ENCODE measurements around the gene KIF21A.
A peak's percentile ranks its signal among the peaks of the same experiment; 100 is the strongest.
"Not testable (repeated sequence)": the region's sequence is repeated elsewhere in the genome, so short reads cannot be mapped to it uniquely, and the experiment has no call there.

Gene KIF21A, protein sequence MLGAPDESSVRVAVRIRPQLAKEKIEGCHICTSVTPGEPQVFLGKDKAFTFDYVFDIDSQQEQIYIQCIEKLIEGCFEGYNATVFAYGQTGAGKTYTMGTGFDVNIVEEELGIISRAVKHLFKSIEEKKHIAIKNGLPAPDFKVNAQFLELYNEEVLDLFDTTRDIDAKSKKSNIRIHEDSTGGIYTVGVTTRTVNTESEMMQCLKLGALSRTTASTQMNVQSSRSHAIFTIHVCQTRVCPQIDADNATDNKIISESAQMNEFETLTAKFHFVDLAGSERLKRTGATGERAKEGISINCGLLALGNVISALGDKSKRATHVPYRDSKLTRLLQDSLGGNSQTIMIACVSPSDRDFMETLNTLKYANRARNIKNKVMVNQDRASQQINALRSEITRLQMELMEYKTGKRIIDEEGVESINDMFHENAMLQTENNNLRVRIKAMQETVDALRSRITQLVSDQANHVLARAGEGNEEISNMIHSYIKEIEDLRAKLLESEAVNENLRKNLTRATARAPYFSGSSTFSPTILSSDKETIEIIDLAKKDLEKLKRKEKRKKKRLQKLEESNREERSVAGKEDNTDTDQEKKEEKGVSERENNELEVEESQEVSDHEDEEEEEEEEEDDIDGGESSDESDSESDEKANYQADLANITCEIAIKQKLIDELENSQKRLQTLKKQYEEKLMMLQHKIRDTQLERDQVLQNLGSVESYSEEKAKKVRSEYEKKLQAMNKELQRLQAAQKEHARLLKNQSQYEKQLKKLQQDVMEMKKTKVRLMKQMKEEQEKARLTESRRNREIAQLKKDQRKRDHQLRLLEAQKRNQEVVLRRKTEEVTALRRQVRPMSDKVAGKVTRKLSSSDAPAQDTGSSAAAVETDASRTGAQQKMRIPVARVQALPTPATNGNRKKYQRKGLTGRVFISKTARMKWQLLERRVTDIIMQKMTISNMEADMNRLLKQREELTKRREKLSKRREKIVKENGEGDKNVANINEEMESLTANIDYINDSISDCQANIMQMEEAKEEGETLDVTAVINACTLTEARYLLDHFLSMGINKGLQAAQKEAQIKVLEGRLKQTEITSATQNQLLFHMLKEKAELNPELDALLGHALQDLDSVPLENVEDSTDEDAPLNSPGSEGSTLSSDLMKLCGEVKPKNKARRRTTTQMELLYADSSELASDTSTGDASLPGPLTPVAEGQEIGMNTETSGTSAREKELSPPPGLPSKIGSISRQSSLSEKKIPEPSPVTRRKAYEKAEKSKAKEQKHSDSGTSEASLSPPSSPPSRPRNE (N-terminal part only)

DNA sequence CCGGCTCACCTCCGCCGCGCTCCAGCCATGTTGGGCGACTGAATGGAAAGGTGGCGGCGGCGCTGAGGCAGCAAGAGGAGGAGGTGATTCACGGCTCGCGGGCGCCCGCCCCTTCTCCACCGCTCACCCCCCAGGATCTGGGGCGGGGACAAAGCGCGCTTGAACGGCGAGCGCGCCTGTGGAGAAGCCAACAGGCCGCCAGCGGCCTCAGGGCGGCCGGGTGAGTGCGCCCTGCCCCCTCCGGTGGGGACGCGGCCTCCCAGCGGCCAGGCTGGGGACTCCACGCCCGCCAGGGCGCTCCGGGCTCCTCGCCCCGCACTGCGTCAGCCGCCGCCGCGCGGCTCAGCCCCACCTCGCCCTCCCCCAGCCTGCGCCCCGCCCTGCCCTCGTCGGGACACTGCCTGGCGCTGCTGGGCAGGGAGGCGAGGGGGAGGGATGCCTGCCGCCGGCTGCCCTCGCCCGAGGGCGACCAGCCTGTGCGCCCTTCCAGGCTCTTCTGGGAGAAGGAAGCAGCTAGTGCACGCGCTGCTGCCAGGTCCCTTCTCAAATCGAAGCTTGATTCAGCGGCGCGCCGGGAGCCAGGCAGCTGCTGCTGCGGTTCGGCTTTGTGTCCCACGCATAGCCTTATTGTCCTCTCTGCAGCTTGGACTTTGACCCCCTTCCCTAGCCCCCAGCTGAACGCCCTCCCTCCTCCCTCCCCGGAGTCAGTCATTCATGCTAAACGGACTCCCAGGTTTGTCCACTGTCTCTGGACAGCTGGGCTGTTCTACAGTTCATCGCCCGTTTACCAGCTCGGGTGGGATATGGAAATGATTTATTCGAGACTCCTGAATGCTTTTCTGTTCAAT lies at the start of gene KIF21A:
KIF21A (minus strand) TSS at position 40 of the 848 bp plus-strand sequence. CDS start 150 bp downstream, outside the sequence.
- DNase-seq (ENCODE audit: low spot score), result peak; percentile 90

DNA sequence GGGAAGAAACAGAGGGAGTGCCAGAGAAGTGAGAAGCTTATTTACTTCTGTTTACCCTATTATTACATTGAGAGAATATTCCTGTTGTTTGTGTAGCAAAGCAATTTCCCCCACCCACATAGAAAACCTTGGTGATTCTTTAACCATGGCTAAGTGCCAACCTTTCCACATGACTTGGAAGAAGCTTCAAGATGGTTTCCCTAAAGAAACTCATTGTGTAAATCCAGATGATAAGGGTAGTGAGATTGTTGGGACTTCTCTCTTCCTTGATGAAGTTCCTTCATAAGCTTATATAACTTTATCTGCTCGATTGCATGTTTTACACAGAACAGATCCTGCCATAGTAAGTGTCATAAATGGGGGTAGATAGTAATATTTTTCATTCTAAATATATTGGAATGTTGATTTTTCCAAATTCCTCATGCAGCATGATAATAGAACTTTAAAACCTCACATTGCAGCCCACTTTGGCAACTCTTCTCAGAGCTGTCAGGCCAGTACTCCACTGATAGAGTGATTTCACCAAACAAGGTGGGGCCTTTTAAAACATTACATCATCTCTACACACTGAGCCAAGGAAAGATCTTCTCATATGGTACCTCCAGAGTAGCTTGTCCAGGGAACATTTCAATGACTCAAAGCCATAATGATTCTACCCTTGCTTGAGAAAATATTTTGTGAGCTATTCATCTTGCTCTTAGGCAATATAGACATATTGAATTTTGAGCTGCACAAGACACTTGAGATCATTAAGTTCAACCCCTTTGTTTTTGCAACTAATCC lies 47.8 kb upstream of the KIF21A start:
- no peak for DNase-seq (ENCODE audit: low spot score)

DNA sequence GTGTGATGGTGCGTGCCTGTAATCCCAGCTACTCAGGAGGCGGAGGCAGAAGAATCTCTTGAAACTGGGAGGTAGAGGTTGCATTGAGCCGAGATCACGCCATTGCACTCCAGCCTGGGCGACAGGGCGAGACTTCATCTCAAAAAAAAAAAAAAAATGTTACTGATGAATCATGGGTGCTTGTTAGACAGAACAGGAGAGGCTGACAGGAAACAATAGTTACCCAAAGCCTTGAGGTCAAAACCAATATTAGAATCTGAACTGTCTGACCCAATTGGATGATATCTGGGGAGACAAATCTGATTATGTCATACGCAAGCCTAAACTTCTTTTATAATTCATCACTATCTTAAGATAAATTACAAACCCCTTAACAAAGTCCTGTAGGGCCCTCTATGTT lies 40.7 kb upstream of the KIF21A start:
- DNase-seq (ENCODE audit: low spot score), result no peak

DNA sequence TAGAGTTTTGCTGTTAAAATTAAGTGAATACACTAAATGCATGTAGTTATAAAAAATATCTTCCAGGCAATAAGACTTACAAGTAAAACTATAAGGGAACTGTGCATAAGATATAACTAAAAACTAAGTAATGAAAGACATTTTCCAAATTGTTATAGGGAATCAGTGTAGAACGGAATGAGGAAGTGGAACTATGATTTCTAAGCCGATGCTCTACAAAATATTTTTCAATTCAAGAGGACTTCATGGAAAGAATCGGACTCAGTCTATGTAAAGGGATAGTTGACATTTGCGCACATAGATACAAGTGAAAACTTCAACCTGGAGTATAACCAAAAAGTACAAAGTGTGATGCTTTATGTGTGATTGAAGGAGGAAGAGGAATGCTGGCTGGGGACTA lies 40.1 kb upstream of the KIF21A start:
- no peak for DNase-seq (ENCODE audit: low spot score)

DNA sequence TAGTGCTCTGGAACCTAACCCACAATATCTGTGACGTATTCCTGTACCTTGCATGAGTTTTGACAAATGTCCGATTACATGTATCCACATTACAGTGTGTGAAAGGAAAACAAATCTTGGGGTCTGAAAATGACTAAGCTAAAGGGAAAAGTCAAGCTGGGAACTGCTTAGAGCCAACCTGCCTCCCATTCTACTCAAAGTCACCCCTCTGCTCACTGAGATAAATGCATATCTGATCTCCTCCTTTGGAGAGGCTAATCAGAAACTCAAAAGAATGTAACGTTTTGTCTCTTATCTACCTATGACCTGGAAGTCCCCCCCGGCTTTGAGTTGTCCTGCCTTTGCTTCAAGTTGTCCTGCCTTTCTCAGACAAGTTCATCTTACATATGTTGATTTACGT lies 34.0 kb upstream of the KIF21A start:
- DNase-seq (ENCODE audit: low spot score), result no peak

DNA sequence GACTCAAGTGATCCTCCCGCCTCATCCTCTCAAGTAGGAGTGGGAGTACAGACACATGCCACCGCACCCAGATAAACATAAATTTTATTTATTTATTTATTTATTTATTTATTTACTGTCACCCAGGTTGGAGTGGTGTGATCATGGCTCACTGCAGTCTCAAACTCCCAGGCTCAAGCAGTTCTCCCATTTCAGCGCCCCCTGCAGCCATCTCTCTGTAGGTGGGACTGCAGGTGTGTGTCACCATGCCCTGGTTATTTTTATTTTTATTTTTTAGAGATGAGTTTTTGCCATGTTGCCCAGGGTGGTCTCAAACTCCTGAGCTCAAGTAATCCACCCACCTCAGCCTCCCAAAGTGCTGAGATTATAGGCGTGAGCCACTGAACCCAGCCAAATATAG lies 33.2 kb upstream of the KIF21A start:
- DNase-seq (ENCODE audit: low spot score), result no peak

DNA sequence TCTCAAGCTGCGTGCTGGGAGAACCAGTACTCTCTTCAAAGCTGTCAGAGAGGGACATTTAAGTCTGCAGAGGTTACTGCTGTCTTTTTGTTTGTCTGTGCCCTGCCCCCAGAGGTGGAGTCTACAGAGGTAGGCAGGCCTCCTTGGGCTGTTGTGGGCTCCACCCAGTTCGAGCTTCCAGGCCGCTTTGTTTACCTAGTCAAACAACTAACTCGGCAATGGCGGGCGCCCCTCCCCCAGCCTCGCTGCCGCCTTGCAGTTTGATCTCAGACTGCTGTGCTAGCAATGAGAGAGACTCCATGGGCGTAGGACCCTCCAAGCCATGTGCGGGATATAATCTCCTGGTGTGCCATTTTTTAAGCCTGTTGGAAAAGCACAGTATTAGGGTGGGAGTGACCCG lies 32.2 kb upstream of the KIF21A start:
- not testable (repeated sequence) for DNase-seq (ENCODE audit: low spot score)

DNA sequence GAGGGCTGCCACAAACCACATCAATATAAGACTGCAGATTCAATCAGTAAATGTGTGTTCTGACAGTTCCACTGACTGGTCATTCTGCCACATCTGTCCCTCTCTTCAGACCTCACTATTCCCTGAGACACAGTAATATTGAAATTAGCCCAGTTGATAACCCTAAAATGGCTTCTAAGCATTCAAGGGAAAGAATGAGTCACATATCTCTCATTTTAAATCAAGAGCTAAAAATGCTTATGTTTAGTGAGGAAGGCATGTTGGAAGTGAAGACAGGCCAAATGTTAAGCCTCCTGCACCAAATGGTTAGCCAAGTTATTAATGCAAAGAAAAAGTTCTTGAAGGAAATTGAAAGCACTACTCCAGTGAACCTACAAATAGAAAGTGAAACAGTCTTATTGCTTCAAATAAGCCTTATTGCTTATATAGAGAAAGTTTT lies 24.5 kb upstream of the KIF21A start:
- no peak for DNase-seq (ENCODE audit: low spot score)

DNA sequence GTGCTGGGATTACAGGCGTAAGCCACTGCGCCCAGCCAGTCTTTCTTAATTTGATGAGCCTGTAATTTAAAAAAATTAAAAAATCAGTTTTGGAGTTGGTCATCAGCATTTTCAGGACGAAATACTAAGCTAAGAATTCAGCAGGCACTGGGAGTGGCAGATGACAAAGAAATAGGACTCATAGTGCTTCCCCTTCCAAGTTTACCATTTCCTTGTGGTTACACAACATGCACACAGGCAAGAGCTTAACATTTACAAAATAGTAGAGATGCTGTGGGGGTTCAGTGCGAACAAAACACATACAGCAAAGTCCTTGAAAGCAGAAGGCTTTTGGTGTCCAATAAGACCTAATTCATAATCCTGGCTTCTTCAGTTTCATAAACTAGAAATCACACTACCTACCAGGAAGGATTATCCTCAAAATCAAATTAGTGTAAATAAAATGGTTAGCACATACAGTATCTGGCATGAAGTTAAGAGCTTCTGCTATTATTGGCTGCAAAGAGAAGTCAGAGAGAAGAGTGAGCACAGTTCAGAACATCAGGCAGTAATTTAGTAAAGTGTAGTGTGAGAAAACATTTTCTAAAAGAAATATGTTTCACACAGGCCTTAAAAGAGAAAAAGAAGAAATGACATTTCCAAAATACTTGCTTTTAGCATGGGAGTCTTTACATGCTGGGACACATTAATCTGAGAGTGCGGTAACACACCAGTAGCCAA lies 22.2 kb upstream of the KIF21A start:
- DNase-seq (ENCODE audit: low spot score), result no peak

DNA sequence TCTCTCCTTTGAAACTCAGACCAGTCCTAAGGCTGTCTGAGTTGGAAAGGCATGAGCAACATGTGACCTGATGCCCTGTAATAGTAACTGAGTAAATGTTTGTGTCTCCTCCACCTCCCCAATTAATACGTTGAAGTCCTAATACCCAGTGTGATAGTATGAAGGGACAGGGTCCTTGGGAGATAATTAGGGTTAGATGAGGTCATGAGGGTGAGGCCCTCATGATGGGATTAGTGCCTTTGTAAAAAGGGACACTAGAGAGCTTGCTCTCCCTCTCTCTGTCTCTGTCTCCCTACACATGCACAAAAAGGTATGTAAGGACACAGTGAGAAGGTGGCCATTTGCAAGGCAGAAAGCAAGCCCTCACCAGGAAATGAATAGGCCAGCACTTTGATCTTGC lies 18.1 kb upstream of the KIF21A start:
- DNase-seq (ENCODE audit: low spot score), result no peak

DNA sequence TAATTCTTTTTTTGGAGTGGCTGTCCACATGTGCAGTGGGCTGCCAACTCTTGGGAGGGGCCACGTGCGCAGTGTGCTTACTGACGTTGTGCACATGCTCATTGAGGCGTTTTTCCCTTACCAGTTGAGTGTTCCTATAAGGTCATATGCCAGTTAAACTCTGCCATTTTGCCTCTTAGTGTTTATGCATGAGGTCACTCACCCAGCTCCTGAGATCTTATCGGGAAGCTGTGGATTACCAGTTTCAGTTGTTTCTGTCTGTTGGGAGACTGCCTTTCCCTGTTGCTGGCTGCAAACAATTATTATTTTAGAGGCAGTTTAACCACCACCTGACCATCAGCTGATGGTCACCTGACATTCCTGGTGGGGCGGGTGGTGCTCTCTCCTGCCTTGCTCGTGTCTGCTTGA lies 16.1 kb upstream of the KIF21A start:
- no peak for DNase-seq (ENCODE audit: low spot score)

DNA sequence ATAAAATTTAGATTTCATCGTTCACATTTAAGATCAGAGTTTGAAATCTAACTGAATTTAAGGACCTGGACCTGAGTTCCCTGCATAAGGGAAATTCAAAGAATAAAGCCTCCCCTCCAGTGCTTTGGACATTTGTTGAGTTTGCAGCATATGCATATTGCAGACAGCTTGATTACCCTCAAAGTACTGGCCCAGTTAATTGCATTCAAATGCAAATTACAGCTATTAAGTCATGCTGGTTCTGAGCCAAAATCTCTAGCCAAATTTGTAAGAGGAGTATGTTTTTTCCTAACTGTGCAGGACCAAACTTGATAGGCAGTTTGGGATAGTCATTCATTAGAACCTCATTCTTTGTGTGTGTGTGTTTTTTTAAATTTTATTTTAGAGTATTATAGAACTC lies 9.1 kb upstream of the KIF21A start:
- peak; percentile 59 for DNase-seq (ENCODE audit: low spot score)

DNA sequence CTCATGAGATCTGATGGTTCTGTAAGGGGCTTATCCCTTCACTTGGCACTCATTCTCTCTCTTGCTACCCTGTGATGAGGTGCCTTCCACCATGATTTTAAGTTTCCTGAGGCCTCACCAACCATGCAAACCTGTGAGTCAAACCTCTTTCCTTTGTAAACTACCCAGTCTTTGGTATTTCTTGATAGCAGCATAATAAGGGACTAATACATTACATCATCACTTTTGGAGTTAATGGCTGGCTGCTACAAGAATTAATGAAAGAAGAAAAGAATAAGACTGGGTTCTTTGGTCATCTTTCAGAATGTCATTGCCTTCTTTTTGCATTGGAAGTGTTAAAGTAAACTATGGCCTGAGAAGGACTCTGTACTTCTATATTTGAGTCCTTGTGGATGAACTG lies 5.1 kb upstream of the KIF21A start:
- no peak for DNase-seq (ENCODE audit: low spot score)

DNA sequence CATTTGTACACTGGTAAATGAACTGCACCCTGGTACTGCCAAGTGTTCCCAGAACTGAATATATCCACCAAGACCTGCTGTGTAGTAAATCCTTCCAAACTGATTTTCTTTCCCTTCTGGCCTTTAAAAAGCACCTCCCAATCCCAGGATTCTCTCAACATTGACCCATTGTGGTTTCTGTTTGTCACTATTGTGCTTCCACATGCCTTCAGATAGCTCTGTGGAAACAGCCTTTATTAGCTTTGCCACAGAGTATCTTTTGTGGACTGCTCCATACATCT lies 949 bp upstream of the KIF21A start:
- peak; percentile 86 for DNase-seq (ENCODE audit: low spot score)

DNA sequence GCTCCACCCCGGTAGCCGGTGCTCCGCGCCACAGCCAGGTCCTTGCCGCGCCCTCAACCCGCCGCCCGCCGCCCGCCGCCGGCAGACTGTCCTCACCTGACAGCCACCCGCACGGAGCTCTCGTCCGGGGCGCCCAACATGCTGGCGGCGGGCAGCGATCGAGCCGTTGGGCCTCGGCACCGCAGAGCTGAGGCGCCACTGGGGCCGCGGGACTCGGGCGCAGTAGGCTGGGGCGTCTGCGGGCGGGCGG lies 164 bp downstream of the KIF21A start:
- no peak for DNase-seq (ENCODE audit: low spot score)

DNA sequence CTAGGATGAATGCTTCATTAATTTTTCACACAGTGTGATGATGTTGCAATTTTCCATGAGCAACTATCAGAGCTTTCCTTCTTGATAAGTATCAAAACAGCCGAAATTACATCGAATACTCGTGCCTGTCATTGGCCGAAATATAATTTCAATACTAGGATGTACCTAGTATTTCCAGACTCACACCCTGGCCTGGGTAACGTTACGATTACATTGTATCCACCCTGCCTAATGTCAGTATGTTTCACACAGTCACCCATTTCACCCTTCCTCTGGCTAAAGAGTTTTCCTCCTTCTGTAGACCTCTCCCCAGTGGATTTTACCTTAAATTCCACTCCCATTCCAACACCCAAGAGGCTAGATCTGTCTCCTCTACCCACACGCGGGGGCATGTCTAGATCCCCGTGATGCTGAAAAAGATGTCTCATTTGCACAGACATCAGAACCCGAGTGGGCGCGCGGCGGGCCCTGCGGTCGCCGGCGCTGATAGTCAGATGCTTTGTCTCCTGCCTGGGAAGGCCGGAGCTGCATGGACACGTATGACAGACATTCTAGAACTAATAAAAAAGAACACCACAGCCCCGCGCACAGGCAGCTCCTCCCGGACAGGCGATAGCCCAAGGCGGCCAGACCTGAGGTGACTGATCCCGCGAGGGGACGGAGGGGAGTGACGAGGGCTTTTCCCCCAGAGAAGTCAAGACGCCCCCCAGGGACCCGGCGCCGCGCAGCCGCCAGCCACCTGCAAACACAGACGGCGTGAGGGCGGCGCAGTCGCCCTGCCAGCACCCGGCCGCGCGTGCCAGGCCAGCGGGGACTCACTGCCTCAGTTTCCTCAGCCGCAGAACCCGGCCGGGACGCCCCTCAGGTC lies 723 bp downstream of the KIF21A start:
- peak; percentile 69 for DNase-seq (ENCODE audit: low spot score)

DNA sequence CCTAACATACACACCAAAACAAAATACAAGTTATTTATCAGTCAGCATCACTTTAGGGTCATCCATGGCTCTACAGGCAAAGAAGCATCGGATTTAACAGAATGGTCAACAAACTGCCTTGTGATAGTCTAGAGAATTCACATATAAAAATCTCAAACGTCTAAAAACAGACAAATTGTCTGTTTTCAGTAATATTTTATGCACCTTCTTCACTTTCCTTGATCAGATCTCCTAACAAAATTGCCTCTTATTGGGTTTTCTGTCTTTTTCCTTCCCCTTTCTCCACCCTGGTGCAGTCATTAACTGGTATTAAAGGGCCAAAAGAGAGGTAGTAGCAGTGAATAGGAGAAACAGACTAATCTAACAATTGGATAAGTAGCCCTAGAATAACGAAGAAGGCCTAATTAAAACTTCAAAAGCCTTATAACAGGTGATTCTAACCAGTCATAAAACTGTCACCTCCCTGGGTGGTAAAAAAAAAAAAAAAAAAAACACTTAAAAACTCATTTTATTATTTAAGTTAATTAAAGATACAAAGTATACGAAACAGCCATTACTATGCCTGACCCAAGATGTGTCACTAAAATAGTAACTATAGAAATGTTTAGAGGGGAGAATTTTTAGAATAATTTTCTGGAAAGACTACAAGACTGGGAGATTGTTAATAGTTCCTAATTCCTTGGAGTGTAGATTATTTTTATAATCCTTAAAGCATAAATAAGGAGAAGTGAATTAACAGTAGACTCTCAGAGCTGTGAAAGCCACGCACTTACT lies 1.5 kb downstream of the KIF21A start:
- peak; percentile 51 for DNase-seq (ENCODE audit: low spot score)

DNA sequence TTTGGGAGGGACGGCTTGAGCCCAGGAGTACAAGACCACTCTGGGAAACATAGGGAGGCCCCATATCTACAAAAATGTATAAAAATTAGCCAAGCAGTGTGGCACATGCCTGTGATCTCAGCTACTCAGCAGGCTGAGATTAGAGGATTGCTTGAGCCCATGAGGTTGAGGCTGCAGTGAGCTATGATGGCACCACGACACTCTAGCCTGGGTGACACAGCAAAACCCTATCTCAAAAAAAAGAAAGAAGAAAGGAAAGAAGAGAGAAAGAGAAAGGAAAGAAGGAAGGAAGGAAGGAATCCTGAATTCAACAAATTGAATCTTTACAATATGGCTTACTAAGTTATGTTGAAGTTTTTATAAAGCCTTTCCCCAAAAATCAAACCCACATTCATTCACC lies 2.1 kb downstream of the KIF21A start:
- peak; percentile 45 for DNase-seq (ENCODE audit: low spot score)

DNA sequence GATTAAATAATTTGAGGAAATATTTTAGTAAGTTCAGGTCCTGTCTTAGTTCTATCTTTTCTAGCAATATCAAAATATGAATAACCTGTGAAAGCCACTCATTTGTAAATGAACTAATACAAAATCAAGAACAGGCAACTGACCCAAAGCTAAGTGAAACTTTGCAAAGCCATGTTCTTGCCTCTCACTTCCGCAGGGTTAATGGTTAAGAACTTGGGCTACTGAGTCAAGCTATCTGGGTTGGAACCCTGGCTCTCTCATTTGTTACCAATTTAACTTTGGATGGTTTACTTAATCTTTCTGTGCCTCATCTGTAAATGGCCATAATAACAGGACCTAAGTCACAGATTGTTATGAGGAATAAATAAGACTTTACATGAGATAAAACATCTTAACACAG lies 2.8 kb downstream of the KIF21A start:
- no peak for DNase-seq (ENCODE audit: low spot score)
